OCI-LY1 (cell line): ENCODE data around the gene PRKCE.

Experiments
- EZH2 ChIP-seq: fragments of 200-600 bp; sonication (generic), shearing (Covaris generic); IDR thresholded peaks from 2 replicates; pipeline ENCODE4 v1.8.0; 2017; ENCODE audit warnings: borderline replicate concordance, mixed run types, mild to moderate bottlenecking, antibody characterized with exemption, low read length, moderate library complexity, mixed read lengths
- TF ChIP-seq, protein P1 (sequence below): fragments of 200-600 bp; sonication (generic), shearing (Covaris generic); IDR thresholded peaks from 2 replicates; pipeline ENCODE4 v1.5.1; 2017; ENCODE audit warnings: mild to moderate bottlenecking, antibody characterized with exemption, low read length, moderate library complexity, mixed read lengths

DNA sequence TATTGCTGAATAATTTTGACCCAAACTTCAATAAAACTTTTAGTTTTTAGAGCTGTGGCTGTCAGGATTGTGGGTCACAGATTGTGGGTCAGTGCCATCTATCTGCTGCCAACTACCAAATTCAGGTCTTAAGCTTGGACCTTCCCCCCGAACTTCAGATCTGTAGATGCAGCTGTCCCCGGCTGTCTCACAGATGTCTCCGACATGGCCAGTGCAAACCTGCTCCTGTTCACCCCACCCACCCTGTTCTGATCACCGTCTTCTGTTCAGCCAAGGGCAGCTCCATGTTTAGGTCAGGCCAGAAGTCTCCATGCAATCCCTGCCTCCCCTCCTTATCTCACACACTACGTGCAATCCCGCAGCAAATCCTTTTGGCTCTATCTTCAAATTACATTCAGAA lies 175.0 kb downstream of the PRKCE start:
- TF ChIP-seq, protein P1, sequence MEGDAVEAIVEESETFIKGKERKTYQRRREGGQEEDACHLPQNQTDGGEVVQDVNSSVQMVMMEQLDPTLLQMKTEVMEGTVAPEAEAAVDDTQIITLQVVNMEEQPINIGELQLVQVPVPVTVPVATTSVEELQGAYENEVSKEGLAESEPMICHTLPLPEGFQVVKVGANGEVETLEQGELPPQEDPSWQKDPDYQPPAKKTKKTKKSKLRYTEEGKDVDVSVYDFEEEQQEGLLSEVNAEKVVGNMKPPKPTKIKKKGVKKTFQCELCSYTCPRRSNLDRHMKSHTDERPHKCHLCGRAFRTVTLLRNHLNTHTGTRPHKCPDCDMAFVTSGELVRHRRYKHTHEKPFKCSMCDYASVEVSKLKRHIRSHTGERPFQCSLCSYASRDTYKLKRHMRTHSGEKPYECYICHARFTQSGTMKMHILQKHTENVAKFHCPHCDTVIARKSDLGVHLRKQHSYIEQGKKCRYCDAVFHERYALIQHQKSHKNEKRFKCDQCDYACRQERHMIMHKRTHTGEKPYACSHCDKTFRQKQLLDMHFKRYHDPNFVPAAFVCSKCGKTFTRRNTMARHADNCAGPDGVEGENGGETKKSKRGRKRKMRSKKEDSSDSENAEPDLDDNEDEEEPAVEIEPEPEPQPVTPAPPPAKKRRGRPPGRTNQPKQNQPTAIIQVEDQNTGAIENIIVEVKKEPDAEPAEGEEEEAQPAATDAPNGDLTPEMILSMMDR = no peak
- no peak for TF ChIP-seq EZH2
